NCI-H526 treated with DMSO at 0.1 percent for 48 hours (cell line): ENCODE data around the gene BROX.
A peak's percentile ranks its signal among the peaks of the same experiment; 100 is the strongest.
"Not testable (repeated sequence)": the region's sequence is repeated elsewhere in the genome, so short reads cannot be mapped to it uniquely, and the experiment has no call there.

Experiments used
- DNase-seq: peaks from one replicate; lab custom pipeline; 2025; lab: John Stamatoyannopoulos, UW

Gene BROX

GRCh38 chr1:222732216-222733159 is 20.1 kb downstream of the BROX start:
- no peak for DNase-seq

- DNase-seq: no peak
Measured at GRCh38 chr1:222734740-222735139, 22.4 kb downstream of the BROX start.

- no peak for DNase-seq
Measured at GRCh38 chr1:222736470-222736869, 24.1 kb downstream of the BROX start.

DNA sequence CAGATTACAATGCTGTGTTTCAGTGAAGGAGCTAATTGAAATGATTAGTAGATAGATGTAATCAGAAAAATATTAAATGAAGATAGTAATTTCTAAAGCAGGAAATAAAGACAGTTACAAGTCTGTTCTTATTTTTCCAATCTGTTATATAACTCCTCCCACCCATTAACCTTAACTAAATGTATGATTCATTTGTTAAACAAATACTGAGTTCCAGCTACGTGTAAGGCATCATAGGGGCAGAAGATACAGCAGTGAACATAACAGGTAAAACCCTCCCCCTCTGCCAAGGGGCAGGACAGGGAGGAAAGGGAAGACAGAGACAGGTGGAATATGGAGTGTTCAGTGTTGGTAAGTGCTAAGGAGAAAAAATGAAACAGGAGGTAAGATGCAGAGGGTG is 24.6 kb downstream of the BROX start, which contains the start of gene FAM177B:
Gene FAM177B (plus strand): TSS at position 231 of the 400 bp plus-strand sequence. CDS start 9,344 bp downstream, outside the sequence.
- peak; percentile 31 for DNase-seq

DNA sequence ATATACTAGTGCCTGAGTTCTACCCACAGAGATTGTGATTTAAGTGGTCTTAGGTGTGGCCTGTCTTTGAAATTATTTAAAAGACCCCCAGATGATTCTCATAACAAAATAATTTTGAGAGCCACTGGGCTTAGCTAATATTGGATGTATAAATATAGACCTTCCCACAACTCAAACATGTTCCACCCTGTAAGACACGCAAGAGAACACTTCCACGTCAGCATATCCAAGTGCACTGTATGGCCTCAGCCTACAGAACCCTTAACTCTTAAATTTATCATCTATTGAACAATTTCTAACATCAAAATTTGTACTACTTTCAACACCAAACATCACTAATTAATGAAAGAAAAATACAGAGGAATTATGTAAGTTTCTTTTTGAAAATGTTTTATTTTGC is 27.1 kb downstream of the BROX start:
- DNase-seq: no peak

GRCh38 chr1:222739929-222740328 is 27.6 kb downstream of the BROX start:
- no peak for DNase-seq

DNA sequence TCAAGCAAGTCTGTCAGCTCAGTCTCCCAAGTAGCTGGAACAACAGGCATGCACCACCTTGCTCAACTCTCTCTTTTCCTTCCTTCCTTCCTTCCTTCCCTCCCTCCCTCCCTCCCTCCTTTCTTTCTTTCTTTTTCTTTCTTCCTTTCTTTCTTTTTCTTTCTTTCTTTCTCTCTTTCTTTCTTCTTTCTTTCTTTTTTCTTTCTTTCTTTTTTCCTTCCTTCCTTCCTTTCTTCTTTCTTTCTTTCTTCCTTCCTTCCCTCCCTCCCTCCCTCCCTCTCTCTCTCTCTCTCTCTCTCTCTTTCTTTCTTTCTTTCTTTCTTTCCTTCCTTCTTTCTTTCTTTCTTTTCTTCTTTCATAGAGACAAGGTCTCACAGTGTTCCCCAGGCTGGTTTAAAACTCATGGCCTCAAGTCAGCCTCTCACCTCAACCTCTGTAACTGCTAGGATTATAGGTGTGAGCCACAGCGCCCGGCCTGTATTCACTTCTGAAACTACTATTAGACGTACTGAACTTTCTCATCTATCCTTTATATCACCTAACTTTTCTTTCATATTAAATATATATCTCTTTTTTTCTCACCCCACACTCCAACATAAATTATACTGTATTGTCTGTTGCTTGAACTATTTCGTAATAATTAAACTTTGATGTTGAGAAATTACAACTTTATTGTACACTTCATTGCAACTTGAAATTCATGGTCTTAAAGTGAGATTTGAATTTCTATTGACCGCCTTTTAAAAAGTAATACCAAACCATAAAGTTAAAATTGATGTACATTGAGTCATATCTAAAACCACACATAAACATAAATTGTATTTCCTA is 29.5 kb downstream of the BROX start:
- not testable (repeated sequence) for DNase-seq

DNA sequence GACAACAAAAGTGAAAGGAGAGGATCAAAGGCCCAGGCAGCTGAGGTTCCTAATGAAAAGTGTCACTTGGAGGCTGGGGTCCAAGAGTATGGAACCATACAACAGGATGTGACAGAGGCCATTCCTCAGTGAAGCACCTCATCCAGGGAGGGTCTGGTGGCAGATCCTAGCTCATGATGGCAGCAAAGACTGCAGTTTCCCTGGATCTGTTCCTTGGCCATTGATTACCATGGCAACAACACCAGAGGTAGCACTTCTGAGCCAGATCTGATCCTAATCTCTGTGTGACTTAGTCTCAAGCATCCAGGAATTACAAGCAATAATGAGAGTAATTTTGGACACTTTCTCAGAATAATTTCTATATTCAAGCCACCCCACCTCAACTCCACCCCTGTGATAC is 37.6 kb downstream of the BROX start:
- no peak for DNase-seq

- no peak for DNase-seq
Measured at GRCh38 chr1:222750651-222751050, 38.3 kb downstream of the BROX start.

DNA sequence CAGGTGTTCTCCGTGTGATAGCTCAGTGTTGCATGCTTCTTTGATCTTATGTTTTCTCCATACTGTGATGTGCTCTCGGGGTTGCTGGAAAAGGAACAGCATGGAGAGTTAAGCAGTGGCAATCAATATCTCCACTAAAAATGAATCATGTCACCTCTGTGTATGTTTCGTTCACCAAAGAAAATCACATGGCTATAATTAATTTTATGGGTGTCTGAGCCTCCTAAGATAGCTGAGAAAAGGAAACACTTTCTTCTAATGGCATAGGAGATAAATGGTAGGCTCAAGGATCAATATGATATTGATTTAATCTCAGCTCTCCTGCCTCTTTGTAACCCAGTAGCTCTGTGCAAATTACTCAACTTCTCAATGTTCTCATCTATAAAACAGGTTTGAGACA is 38.9 kb downstream of the BROX start:
- no peak for DNase-seq

GRCh38 chr1:222754366-222755139 is 42.2 kb downstream of the BROX start:
- no peak for DNase-seq

GRCh38 chr1:222757646-222758268 is 45.4 kb downstream of the BROX start:
- no peak for DNase-seq

- no peak for DNase-seq
Measured at GRCh38 chr1:222759451-222760035, 47.2 kb downstream of the BROX start.

DNA sequence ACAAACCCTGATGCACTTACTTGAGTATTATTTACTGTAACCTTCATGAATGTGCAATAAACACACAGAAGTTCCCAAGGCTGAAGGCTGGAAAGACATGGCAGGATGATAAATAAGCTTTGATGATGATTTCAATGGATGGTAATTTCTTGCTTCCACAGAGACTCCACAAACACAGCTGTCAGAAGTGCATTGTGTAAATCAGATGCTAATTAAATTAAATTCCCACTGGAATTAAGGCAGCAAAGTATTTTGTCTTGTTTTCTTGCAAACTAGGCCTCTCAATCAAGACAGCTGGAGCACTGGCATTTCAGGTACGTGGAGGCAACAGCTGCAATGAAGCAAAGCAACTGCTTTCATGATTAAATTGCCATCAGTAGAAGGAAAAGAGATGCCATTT is 48.7 kb downstream of the BROX start:
- DNase-seq: no peak

DNA sequence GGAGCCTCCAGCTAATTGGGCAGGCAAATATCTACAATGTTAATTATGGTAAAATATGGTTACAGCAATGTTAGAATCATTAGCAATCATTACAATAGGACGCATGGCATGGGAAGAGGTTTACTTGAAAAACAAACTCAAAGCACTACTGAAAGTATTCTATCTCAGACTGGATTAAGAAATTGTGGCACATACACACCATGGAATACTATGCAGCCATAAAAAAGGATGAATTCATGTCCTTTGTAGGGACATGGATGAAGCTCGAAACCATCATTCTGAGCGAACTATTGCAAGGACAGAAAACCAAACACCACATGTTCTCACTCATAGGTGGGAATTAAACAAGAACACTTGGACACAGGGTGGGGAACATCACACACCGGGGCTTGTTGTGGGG is 49.8 kb downstream of the BROX start:
- not testable (repeated sequence) for DNase-seq

GRCh38 chr1:222767152-222767571 is 54.8 kb downstream of the BROX start:
- no peak for DNase-seq

DNA sequence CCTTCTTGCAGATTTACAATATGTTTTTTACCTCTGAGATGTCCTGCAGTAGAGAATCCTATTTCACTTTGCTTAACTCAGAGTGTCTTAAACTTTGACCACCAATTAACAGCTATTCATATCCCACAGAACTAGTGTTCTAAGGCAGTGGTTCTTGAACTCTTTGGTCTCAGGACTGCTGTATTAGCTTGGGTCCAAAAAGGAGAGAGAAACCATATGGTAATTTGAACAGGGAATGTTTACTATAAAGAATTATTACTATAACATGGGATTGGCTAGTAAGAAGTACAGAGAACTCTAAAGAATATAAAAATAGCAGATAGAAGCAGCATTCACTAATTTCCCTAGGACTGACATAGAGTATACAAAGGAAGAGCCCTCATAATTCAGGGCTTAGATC is 56.2 kb downstream of the BROX start:
- no peak for DNase-seq

DNA sequence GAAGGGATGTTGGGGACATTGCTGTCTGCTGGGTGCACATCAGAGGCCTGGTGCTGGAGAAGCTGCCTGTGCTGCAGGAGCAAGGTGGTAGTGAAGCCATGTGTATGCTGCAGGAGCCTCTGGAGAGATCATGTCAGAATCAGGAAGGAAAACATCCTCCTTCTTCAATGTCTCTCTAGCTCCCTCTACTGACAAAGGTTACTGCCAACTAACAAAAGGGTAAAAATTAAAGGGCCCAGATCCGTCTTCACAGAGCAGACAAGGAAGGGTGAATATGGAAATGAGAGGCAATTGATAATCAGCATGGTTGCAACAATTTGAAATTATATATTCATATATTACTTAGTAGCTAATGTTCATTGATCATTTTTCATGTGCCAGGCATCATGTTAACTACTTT is 56.8 kb downstream of the BROX start:
- no peak for DNase-seq

GRCh38 chr1:222769971-222770620 is 57.7 kb downstream of the BROX start:
- no peak for DNase-seq

- DNase-seq: no peak
Measured at GRCh38 chr1:222772996-222773379, 60.6 kb downstream of the BROX start.

- DNase-seq: no peak
Measured at GRCh38 chr1:222777463-222777862, 65.1 kb downstream of the BROX start.
